HCT116 (cell line): ENCODE measurements around the gene NONO. TPM values are rescaled to one million over a fixed set of nuclear protein-coding genes. Genes with fewer than 3 reads are reported as not detected.
A peak's percentile ranks its signal among the peaks of the same experiment; 100 is the strongest.

Experiments
- ATAC-seq: fragments of 200-7000 bp; cut with Tn5 transposase; 2 replicates; pipeline ENCODE4 v1.9.1; 2020; ENCODE audit warnings: mild to moderate bottlenecking, moderate library complexity
- Bru-seq: library from RNA; stranded (reverse); fragments of 400-500 nt; gene quantifications from one replicate; lab custom pipeline; 2021; lab: Mats Ljungman, UMichigan
- BruChase-seq, 2 experiments: library from RNA; stranded (reverse); fragments of 400-500 nt; gene quantifications; one replicate each; lab custom pipeline; 2021; lab: Mats Ljungman, UMichigan
- BruUV-seq: library from RNA; stranded (reverse); fragments of 400-500 nt; replicated peaks from 2 replicates; lab custom pipeline; 2021; lab: Mats Ljungman, UMichigan
- CTCF ChIA-PET: fragments of 300-600 bp; sonication (Branson Sonifier 250); formaldehyde crosslinking; loops from one replicate; lab custom pipeline; 2021; ENCODE audit warnings: antibody characterized with exemption; lab: Charles Lee
- POLR2A ChIA-PET: fragments of 300-600, 350-600 bp; sonication (Branson Sonifier 250); formaldehyde crosslinking; loops from one replicate; lab custom pipeline; 2021; ENCODE audit warnings: antibody characterized with exemption; lab: Charles Lee
- RAD21 ChIA-PET, 2 experiments: fragments of 300-600 bp; sonication (Branson Sonifier 250); formaldehyde crosslinking; loops; one replicate each; lab custom pipeline; 2023; ENCODE audit warnings: low total read pairs in 2 of 2; ENCODE audit not compliant: uncharacterized antibody in 2 of 2, unreplicated experiment in 2 of 2, low non-redundant PET in 1 of 2; lab: Charles Lee
- DNase-seq: peaks from one replicate; pipeline ENCODE4 v3.0.0-alpha.2; 2010; ENCODE audit warnings: low read depth, low spot score
- H2AFZ ChIP-seq: fragments of 200-600 bp; shearing (Covaris generic), sonication (generic); 2 replicates; pipeline ENCODE4 v1.6.1; 2017; ENCODE audit warnings: low read depth, mixed run types, mixed read lengths, antibody characterized with exemption, low read length; ENCODE audit not compliant: poor library complexity, severe bottlenecking
- H3K27ac ChIP-seq: 2 replicates; pipeline ENCODE4 v1.5.1; 2012; ENCODE audit warnings: low read depth, low read length
- H3K27me3 ChIP-seq: fragments of 200-600 bp; sonication (generic); 2 replicates; pipeline ENCODE4 v1.6.1; 2016; ENCODE audit warnings: mixed run types, low read length, mixed read lengths; ENCODE audit not compliant: insufficient read depth
- H3K36me3 ChIP-seq, 2 experiments: fragments of 200-500 bp in 1 of 2; fragments of 200-600 bp in 1 of 2; sonication (Bioruptor generic) in 1 of 2; sonication (generic) in 1 of 2; 2 replicates each; pipeline versions ENCODE4 v1.5.1 to v1.6.1; 2014 to 2016; ENCODE audit warnings: low read length in 2 of 2, inconsistent platforms in 1 of 2, mixed read lengths in 1 of 2, mixed run types in 1 of 2; ENCODE audit not compliant: insufficient read depth in 2 of 2, control insufficient read depth in 1 of 2
- H3K4me1 ChIP-seq, 2 experiments: fragments of 200-600 bp in 1 of 2; sonication (generic) in 1 of 2; 2 replicates each; pipeline versions ENCODE4 v1.5.1 to v1.6.1; 2012 to 2017; ENCODE audit warnings: low read length in 2 of 2, inconsistent platforms in 1 of 2, mild to moderate bottlenecking in 1 of 2, mixed read lengths in 1 of 2, mixed run types in 1 of 2, moderate library complexity in 1 of 2; ENCODE audit not compliant: insufficient read depth in 2 of 2, control insufficient read depth in 1 of 2
- H3K4me2 ChIP-seq: fragments of 200-600 bp; sonication (generic); 2 replicates; pipeline ENCODE4 v1.6.1; 2017; ENCODE audit warnings: mixed run types, low read length, mixed read lengths
- H3K4me3 ChIP-seq, 2 experiments: fragments of 200-600 bp in 1 of 2; sonication (generic) in 1 of 2; replicated peaks in 1 of 2; 2 replicates each; pipeline ENCODE4 v1.5.1; 2011 to 2016; ENCODE audit warnings: low read length in 2 of 2, control low read depth in 1 of 2, low read depth in 1 of 2, mild to moderate bottlenecking in 1 of 2, mixed read lengths in 1 of 2, mixed run types in 1 of 2
- H3K79me2 ChIP-seq: fragments of 200-600 bp; sonication (generic); 2 replicates; pipeline ENCODE4 v1.6.1; 2017; ENCODE audit warnings: mild to moderate bottlenecking, mixed run types, low read length, moderate library complexity, mixed read lengths; ENCODE audit not compliant: insufficient read depth
- H3K9ac ChIP-seq: fragments of 200-600 bp; sonication (generic); 2 replicates; pipeline ENCODE4 v1.6.1; 2016; ENCODE audit warnings: low read length, mixed read lengths
- H3K9me2 ChIP-seq: fragments of 200-600 bp; sonication (generic), shearing (Covaris generic); 2 replicates; pipeline ENCODE4 v1.6.1; 2017; ENCODE audit warnings: mixed run types, mild to moderate bottlenecking, moderate library complexity; ENCODE audit not compliant: insufficient read depth
- H3K9me3 ChIP-seq, 2 experiments: fragments of 200-500 bp in 1 of 2; fragments of 200-600 bp in 1 of 2; sonication (Bioruptor generic) in 1 of 2; sonication (generic) in 1 of 2; 2 replicates each; pipeline ENCODE4 v1.6.1; 2014 to 2017; ENCODE audit warnings: low read length in 2 of 2, mixed read lengths in 2 of 2, inconsistent platforms in 1 of 2, low read depth in 1 of 2, mild to moderate bottlenecking in 1 of 2, mixed run types in 1 of 2, moderate library complexity in 1 of 2; ENCODE audit not compliant: control insufficient read depth in 1 of 2, insufficient read depth in 1 of 2
- H4K20me1 ChIP-seq: fragments of 200-600 bp; sonication (generic), shearing (Covaris generic); 2 replicates; pipeline ENCODE4 v1.6.1; 2017; ENCODE audit warnings: mixed run types, mild to moderate bottlenecking, moderate library complexity; ENCODE audit not compliant: insufficient read depth
- CBX3 ChIP-seq: IDR thresholded peaks from 2 replicates; pipeline ENCODE4 v1.6.1; 2012; ENCODE audit warnings: low read depth
- CTCF ChIP-seq, 3 experiments: fragments of 200-600 bp in 1 of 3; sonication (generic) in 1 of 3; IDR thresholded peaks in 2 of 3; conservative IDR thresholded peaks in 1 of 3; 2 replicates each; pipeline ENCODE4 v1.5.1; 2012 to 2017; ENCODE audit warnings: low read depth in 2 of 3, low read length in 2 of 3, antibody characterized with exemption in 1 of 3, borderline replicate concordance in 1 of 3, control low read depth in 1 of 3, mild to moderate bottlenecking in 1 of 3, mixed read lengths in 1 of 3, mixed run types in 1 of 3, moderate library complexity in 1 of 3; ENCODE audit not compliant: insufficient read depth in 1 of 3
- EGR1 ChIP-seq: IDR thresholded peaks from 2 replicates; pipeline ENCODE4 v1.6.1; 2012; ENCODE audit warnings: low read depth
- MAX ChIP-seq: IDR thresholded peaks from 2 replicates; pipeline ENCODE4 v1.6.1; 2012
- POLR2AphosphoS5 ChIP-seq: IDR thresholded peaks from 2 replicates; pipeline ENCODE4 v1.6.1; 2011; ENCODE audit warnings: mild to moderate bottlenecking, low read depth, low read length, moderate library complexity
- RAD21 ChIP-seq: IDR thresholded peaks from 2 replicates; pipeline ENCODE4 v1.6.1; 2012; ENCODE audit warnings: low read depth, mild to moderate bottlenecking
- SIN3A ChIP-seq: IDR thresholded peaks from 2 replicates; pipeline ENCODE4 v1.6.1; 2012; ENCODE audit warnings: low read depth
- SP1 ChIP-seq: IDR thresholded peaks from 2 replicates; pipeline ENCODE4 v1.6.1; 2012; ENCODE audit warnings: low read depth
- YY1 ChIP-seq: IDR thresholded peaks from 2 replicates; pipeline ENCODE4 v1.6.1; 2011; ENCODE audit warnings: low read length, low read depth, moderate library complexity, mild to moderate bottlenecking; ENCODE audit not compliant: insufficient replicate concordance; ENCODE audit errors: extremely low read depth
- ZBTB33 ChIP-seq: IDR thresholded peaks from 2 replicates; pipeline ENCODE4 v1.6.1; 2011; ENCODE audit warnings: mild to moderate bottlenecking, low read length, moderate library complexity; ENCODE audit not compliant: insufficient replicate concordance; ENCODE audit errors: extremely low read depth
- ZFX ChIP-seq: fragments of 450-650 bp; IDR thresholded peaks from 2 replicates; pipeline ENCODE4 v1.6.1; 2017
- ZNF274 ChIP-seq: fragments of 200-500 bp; sonication (Bioruptor generic); IDR thresholded peaks from 2 replicates; pipeline ENCODE4 v1.6.1; 2014; ENCODE audit warnings: mild to moderate bottlenecking, low read depth, low read length, inconsistent platforms
- intact Hi-C: fragments of 100-400 bp; cut with micrococcal nuclease; formaldehyde crosslinking; loops from 2 replicates; pipeline ENCODE4 v1.10.0; 2022
- long read RNA-seq: library from polyadenylated mRNA; unstranded; transcript quantifications from one replicate; pipeline ENCODE4 v2.0.0, GENCODE V29; 2021; ENCODE audit not compliant: unreplicated experiment
- polyA plus RNA-seq: library from polyadenylated mRNA; unstranded; fragments of >200 nt; gene quantifications from 2 replicates; pipeline ENCODE4 v1.2.1, GENCODE V29; 2012; ENCODE audit warnings: missing spikeins
- total RNA-seq: library from RNA; stranded (reverse); gene quantifications from one replicate; pipeline ENCODE4 v1.2.1, GENCODE V29; 2021; ENCODE audit not compliant: unreplicated experiment

Gene NONO
- total RNA-seq = 523 TPM
- 366 and 425 TPM in 2 replicates for polyA plus RNA-seq
- Bru-seq, nascent RNA = percentile 97 among the genes with signal in this experiment
- percentile 99 among the genes with signal in this experiment for BruChase-seq, experiment 1, labeled RNA remaining after a 6-hour chase
- BruChase-seq, experiment 2, labeled RNA remaining after a 2-hour chase = percentile 98 among the genes with signal in this experiment
- long read RNA-seq, transcript NONO-203 (13 exons, 1,921 nt) = minor isoform, 23 of 622 reads
- long read RNA-seq, transcript NONO-202 (11 exons, 2,606 nt) = minor isoform, 94 of 622 reads
- long read RNA-seq, transcript NONO-201 (12 exons, 2,713 nt) = major isoform, 407 of 622 reads
- long read RNA-seq, partial matches to known transcripts = 23 of 622 reads
- long read RNA-seq, other reads (novel, unspliced or antisense) = 74 of 622 reads

- Histone ChIP-seq H2AFZ (no peak within 1 kb of the TSS), H3K27ac (peak within 1 kb of the TSS; percentile 87), H3K9me3 (no peaks in the 10 kb centered on the region)
- TSS peak; percentile 71 for BruUV-seq
- POLR2A ChIA-PET = interaction anchor here (0.6 to 1.2 kb wide), 7 partner anchors 9 to 101 kb away, joined by 3 to 8 read pairs (median 4); partner anchors contain the start of genes TAF1 and ZMYM3
- TF ChIP-seq YY1 = peak; percentile 37
- TF ChIP-seq MAX = peak; percentile 59
- TF ChIP-seq POLR2AphosphoS5 = peak; percentile 78
- no peak for TF ChIP-seq CTCF (IDR thresholded peaks at IDR 0.05 in 2 of 3, conservative IDR thresholded peaks at IDR 0.05 in 1 of 3; ENCODE audit: borderline replicate concordance in 1 of 3, insufficient read depth in 1 of 3, low read depth in 2 of 3, low read length in 2 of 3)
- TF ChIP-seq SP1 = peak; percentile 80
- no peak for TF ChIP-seq SIN3A
- TF ChIP-seq ZNF274 = no peak
- no peak for TF ChIP-seq RAD21
- TF ChIP-seq EGR1 = no peak
- no peak for TF ChIP-seq ZBTB33
- no peak for TF ChIP-seq CBX3
- peak; percentile 85 for TF ChIP-seq ZFX
- TF ChIP-seq, all 23 proteins: peak for 5
- Histone ChIP-seq H3K36me3 (peaks cover 2 to 4% of the 10 kb centered on the region in 2 experiments; a peak in 2 of 4 replicates), H3K79me2 (peaks cover 50% of the 10 kb centered on the region), H4K20me1 (peaks cover 13% of the 10 kb centered on the region; the same call in 1 of the 2 replicates), H3K9ac (peak within 1 kb of the TSS; percentile 88), H3K27me3 (no peaks in the 10 kb centered on the region), H3K9me2 (no peaks in the 10 kb centered on the region), H3K4me1 (peaks cover 4 to 20% of the 10 kb centered on the region in 2 experiments; a peak in 3 of 4 replicates), H3K4me3 (peak within 1 kb of the TSS; percentile 56 to 76), H3K4me2 (peak within 1 kb of the TSS; percentile 75)
- ATAC-seq (peak; percentile 87), DNase-seq (peak; percentile 98)
- intact Hi-C loops = no loop called here
- ChIA-PET CTCF (interaction anchor here (0.7 kb wide), 2 partner anchors 13 to 144 kb away, joined by 3 to 4 read pairs; no protein-coding TSS in a partner anchor), RAD21 (no interaction called here)
Observed at GRCh38 chrX:71283403-71284143, at the start of gene NONO. TSS of gene NONO (plus strand) at chrX:71283635. CDS start at chrX:71290638, 7,003 bp downstream.
